Breast epithelium (tissue), 3 donors: Measurements from ENCODE around the gene ARRDC2.

Experiments used
- CTCF ChIP-seq, 3 donors: fragments of 450-650 bp; IDR thresholded peaks; one replicate each; pipeline ENCODE4 v1.5.1; 2016 to 2017; ENCODE audit warnings: antibody characterized with exemption in 3 of 3, mild to moderate bottlenecking in 3 of 3, moderate library complexity in 3 of 3
- POLR2A ChIP-seq: fragments of 450-650 bp; IDR thresholded peaks from one replicate; pipeline ENCODE4 v1.6.1; 2016; ENCODE audit warnings: antibody characterized with exemption, mild to moderate bottlenecking, moderate library complexity

- TF ChIP-seq POLR2A (no peak), CTCF (IDR thresholded peaks at IDR 0.05) (no peak)
Observed at GRCh38 chr19:18007917-18008673, at the start of gene ARRDC2.
